HFF-Myc (cell line): ENCODE results near the gene CDKL2.

Source experiments
- DNase-seq: peaks from one replicate; pipeline ENCODE4 v3.0.0-alpha.2; 2011; ENCODE audit warnings: low read depth; ENCODE audit errors: extremely low read depth
- H3K4me3 ChIP-seq: replicated peaks from 2 replicates; pipeline ENCODE4 v1.5.1; 2011; ENCODE audit warnings: low read depth, mild to moderate bottlenecking, control low read depth, low read length
- CTCF ChIP-seq: IDR thresholded peaks from 2 replicates; pipeline ENCODE4 v1.5.1; 2012; ENCODE audit warnings: mild to moderate bottlenecking, low read depth, low read length, control low read depth; ENCODE audit errors: missing control alignments

The CDKL2 gene

DNA sequence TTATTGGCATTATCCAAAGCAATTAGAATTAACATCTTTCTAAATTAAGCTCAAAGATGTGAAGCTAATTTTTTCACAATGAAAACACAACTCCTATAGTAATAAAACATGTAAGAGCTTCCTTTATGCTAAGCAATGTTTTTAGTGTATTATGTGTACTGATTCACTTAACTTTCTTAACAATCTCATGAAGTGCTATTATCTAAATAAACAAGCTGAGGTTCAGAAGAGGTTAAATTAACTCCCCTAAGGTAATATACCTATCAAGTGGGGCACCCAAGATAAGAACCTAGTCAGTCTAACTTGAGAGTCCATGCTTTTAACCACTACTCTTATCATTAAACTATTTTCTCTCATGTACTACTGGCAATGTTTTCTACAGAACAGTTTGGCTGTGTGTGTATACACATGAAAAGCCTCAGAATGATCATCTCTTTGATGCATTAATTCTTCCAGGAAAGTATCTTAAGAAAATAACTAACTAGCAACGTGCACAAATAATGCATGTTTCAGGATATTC lies 29.2 kb upstream of the CDKL2 start:
- DNase-seq = no peak
- no peak for TF ChIP-seq CTCF
- no peak overlapping the region for H3K4me3 ChIP-seq

DNA sequence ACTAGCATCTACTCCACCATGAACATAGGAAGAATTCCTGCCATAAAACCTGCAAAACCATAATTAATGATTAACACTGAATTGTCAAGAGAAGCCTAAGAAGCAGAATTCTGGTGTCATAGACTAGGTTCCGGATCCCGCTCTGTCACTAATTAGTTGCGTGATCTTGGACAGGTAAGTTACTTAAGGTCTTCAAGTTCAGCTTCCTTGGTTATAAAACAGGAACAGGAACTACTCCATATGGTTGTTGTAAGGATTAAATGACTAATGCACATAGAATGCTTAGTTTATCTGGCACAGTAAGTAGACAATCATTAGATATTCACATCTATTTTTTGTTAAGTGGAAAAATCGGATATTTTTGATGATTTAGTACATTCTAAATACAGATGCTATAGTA lies 28.5 kb upstream of the CDKL2 start:
- no peak for TF ChIP-seq CTCF
- no peak overlapping the region for H3K4me3 ChIP-seq
- no peak for DNase-seq

DNA sequence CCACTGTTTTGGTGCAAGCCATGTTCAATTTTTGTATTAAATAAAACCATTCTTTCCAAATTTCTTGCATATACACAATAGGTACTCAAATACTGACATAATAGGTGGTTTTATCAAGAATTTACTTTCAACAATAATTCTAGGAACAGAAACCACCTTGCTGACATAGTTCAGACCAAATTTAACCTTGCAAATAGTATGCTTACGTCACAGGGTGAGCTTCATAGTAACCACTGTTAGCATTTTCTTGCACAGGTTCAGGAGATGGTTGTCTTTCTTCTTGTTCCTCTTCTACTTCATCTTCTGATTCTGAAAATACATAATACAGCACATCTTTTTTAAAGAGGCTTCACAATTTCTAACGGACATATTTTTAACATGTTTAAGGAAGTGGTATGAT lies 25.2 kb upstream of the CDKL2 start:
- no peak overlapping the region for H3K4me3 ChIP-seq
- TF ChIP-seq CTCF = no peak
- no peak for DNase-seq

DNA sequence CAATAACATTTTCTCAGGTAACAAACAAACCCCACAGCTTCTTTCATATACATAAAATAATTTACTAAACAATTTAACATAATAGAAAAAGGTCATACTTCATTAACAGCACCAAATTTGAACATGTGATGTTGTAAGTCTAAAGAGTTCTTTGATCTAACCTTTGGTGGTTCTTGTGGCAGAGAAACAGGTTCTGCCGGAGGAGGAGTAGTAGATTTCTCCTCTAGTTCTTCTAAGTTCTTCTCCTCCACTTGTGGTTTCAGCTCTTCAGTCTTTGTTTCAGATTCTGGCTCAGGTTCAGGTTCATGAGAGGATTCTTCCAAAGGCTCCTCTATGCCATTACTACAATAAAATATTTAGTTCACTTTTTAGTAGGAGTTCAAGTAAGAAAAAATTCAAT lies 24.6 kb upstream of the CDKL2 start:
- no peak for DNase-seq
- H3K4me3 ChIP-seq = no peak overlapping the region
- TF ChIP-seq CTCF = no peak

DNA sequence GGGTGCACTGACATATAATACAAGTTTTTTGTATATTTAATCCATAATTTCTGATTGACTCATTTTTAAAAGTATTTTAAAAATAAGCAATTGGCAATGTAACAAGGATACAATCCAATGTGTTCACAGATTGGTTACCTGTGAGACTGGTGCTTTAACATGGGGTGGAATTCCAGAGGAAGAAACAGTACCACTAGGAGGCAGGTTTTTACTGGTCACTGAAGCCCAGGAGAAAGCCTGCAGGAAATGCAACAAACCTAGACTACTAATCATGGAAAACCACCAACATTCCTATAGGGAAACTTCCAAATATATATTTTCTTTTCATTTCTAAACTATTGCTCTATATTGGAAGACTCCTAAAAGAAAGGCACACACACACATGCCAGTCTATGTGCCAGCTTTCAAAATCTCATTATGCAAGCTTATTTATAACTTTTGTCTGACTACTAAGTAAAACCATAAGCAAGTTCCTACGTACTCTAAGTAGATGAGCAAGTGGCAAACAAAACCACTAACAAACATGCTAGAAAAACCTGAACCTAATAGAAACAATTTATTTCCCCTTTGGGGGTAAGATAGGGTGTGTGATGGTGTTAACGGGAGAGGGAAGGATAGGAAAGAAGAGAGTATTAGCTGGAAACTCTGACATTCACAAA lies 23.6 kb upstream of the CDKL2 start:
- DNase-seq = no peak
- no peak overlapping the region for H3K4me3 ChIP-seq
- TF ChIP-seq CTCF = peak; percentile 56

DNA sequence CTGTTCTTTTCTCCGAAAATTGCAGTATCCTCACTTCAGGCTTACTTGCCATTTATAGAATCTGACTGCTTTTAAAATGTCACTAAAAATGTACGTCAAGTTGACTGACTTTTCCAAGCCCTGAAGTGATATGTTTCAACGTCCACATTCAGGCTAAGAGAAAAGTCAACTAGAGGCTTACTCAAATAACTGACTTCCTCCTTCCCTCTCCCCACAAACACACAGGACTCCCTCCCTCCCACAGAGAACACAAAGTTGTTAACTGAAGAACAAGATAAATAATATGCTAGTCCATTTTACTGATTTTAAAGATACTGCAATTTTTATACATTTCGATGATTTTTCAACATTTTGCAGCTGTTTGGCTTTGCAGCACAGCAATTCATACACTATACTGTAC lies 13.8 kb upstream of the CDKL2 start:
- no peak for DNase-seq
- H3K4me3 ChIP-seq = no peak overlapping the region
- no peak for TF ChIP-seq CTCF

DNA sequence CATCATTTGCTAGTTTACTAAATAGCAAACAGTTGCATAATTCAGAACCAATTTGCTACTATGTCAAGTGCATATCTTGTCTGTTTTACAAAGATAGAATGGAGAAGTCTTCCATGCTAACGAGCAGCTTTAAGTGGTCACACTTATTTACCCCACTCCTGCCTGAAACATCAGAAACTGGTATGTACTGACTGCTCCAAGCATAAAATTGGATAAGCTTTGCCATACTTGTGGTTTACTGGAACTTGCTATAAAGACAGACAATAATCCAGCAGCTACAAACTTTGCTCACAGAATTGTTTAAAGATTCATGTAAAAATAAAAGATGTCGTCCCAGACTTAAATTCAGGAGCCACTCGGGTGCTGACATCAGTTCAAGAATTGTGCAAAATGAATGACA lies 13.3 kb upstream of the CDKL2 start:
- TF ChIP-seq CTCF = no peak
- no peak for DNase-seq
- no peak overlapping the region for H3K4me3 ChIP-seq
